Naive B cell (primary cell): ENCODE measurements around the gene E4F1. TPM values are rescaled to one million over a fixed set of nuclear protein-coding genes. Genes with fewer than 3 reads are reported as not detected.
"Not testable (repeated sequence)": the region's sequence is repeated elsewhere in the genome, so short reads cannot be mapped to it uniquely, and the experiment has no call there.

ENCODE experiments used
- ATAC-seq, 2 donors: fragments of 150-1000 bp; cut with Tn5 transposase; 2 replicates each; pipeline ENCODE4 v1.10.0; 2021; ENCODE audit warnings: low read depth in 2 of 2, mild to moderate bottlenecking in 2 of 2, moderate library complexity in 2 of 2
- DNase-seq: peaks from one replicate; pipeline ENCODE4 v3.0.0; 2022
- H3K27ac Mint-ChIP-seq, 6 donors: one replicate each; pipeline ENCODE4 v1.8.0; 2020 to 2022; ENCODE audit warnings: mild to moderate bottlenecking in 6 of 6, mixed read lengths in 6 of 6, moderate library complexity in 5 of 6, inconsistent platforms in 2 of 6
- H3K27me3 Mint-ChIP-seq, 3 donors: one replicate each; pipeline ENCODE4 v1.8.0; 2021 to 2022; ENCODE audit warnings: mixed read lengths in 3 of 3, mild to moderate bottlenecking in 1 of 3
- H3K36me3 Mint-ChIP-seq, 2 donors: one replicate each; pipeline ENCODE4 v1.8.0; 2020 to 2022; ENCODE audit warnings: mixed read lengths in 2 of 2, inconsistent platforms in 1 of 2, mild to moderate bottlenecking in 1 of 2
- H3K4me1 Mint-ChIP-seq, 3 donors: one replicate each; pipeline ENCODE4 v1.8.0; 2020 to 2022; ENCODE audit warnings: mixed read lengths in 3 of 3, inconsistent platforms in 1 of 3, mild to moderate bottlenecking in 1 of 3, moderate library complexity in 1 of 3
- H3K4me3 Mint-ChIP-seq, 8 donors: one replicate each; pipeline ENCODE4 v1.8.0; 2020 to 2022; ENCODE audit warnings: mild to moderate bottlenecking in 8 of 8, mixed read lengths in 8 of 8, moderate library complexity in 8 of 8, inconsistent platforms in 2 of 8
- H3K9me3 Mint-ChIP-seq, 7 donors: one replicate each; pipeline ENCODE4 v1.8.0; 2020 to 2022; ENCODE audit warnings: mixed read lengths in 7 of 7, mild to moderate bottlenecking in 5 of 7, inconsistent platforms in 2 of 7, moderate library complexity in 1 of 7
- polyA plus RNA-seq, 6 donors: library from polyadenylated mRNA; unstranded; fragments of 300-500 nt; fragmentation: Illumina TruSeq; gene quantifications; one replicate each; pipeline ENCODE4 v1.2.3, GENCODE V29; 2021; ENCODE audit warnings: low read depth in 6 of 6

E4F1 gene
- polyA plus RNA-seq, 6 donors from 2014 or later: 6.4 to 16.1 (median 8.9) TPM

- Mint-ChIP-seq H3K4me1 (peaks cover 5 to 22% (median 6%) of the 10 kb centered on the region in 3 donors), H3K27me3 (no peaks in the 10 kb centered on the region), H3K4me3 (peak overlapping the region in 1 of 8 donors; percentile 42), H3K9me3 (no peaks in the 10 kb centered on the region), H3K27ac (peak overlapping the region in 3 of 6 donors; percentile 26 to 79 (median 43)), H3K36me3 (peaks cover 10 to 19% of the 10 kb centered on the region in 2 donors)
- ATAC-seq (no peak), DNase-seq (no peak)
These were observed 33.2 kb downstream of the E4F1 start for GRCh38 chr16:2256531-2257140.

DNA sequence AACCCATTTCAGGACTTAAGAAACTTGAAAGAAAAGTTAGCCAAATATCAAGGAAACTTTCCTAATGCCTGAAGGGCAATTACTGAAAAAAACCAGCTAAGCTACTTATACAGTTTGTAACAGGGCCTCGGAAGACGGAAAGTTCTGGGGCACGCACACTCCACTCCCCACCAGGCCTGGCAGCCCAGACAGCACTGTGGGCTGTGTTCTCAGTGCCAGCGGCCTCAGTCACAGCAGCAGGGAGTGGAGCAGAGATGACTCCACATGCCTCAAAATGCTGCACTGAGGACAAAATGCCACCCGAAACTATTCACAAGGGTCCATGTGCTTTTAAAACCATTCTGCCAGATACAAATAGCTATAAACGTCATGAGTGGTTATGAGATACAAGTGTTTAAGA is 34.3 kb downstream of the E4F1 start:
- Mint-ChIP-seq H3K4me3 (no peak overlapping the region), H3K4me1 (peaks cover 5 to 15% (median 6%) of the 10 kb centered on the region in 3 donors), H3K27ac (peak overlapping the region in 1 of 6 donors; percentile 59), H3K9me3 (no peaks in the 10 kb centered on the region), H3K27me3 (no peaks in the 10 kb centered on the region), H3K36me3 (peaks cover 10 to 24% of the 10 kb centered on the region in 2 donors)
- ATAC-seq (no peak), DNase-seq (no peak)

DNA sequence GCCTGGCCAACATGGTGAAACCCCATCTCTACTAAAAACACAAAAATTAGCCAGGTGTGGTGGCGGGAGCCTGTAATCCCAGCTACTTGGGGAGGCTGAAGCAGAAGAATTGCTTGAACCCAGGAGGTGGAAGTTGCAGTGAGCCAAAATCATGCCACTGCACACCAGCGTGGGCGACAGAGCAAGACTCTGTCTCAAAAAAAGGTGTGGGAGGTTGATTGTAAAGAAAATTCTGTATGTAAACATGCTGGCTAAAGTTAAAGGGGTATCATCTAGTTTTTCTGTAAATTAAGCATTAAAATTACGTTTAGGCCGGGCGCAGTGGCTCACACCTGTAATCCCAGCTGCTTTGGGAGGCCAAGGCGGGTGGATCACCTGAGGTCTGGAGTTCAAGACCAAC is 35.1 kb downstream of the E4F1 start:
- H3K4me1 Mint-ChIP-seq: peaks cover 5 to 11% (median 6%) of the 10 kb centered on the region in 3 donors

GRCh38 chr16:2260250-2260649 is 36.9 kb downstream of the E4F1 start:
- Mint-ChIP-seq H3K27ac (no peak overlapping the region), H3K36me3 (peaks cover 10 to 17% of the 10 kb centered on the region in 2 donors), H3K9me3 (no peaks in the 10 kb centered on the region), H3K4me1 (peaks cover 8 to 25% (median 15%) of the 10 kb centered on the region in 3 donors), H3K4me3 (no peak overlapping the region), H3K27me3 (no peaks in the 10 kb centered on the region)
- ATAC-seq: no peak
- DNase-seq: no peak

More for the DNA sequence above, 35.1 kb downstream of the E4F1 start:
- H3K27ac Mint-ChIP-seq, ATAC-seq, H3K4me3 Mint-ChIP-seq, H3K9me3 Mint-ChIP-seq, DNase-seq, H3K27me3 Mint-ChIP-seq: not testable (repeated sequence)
- H3K36me3 Mint-ChIP-seq: peaks cover 10 to 17% of the 10 kb centered on the region in 2 donors

DNA sequence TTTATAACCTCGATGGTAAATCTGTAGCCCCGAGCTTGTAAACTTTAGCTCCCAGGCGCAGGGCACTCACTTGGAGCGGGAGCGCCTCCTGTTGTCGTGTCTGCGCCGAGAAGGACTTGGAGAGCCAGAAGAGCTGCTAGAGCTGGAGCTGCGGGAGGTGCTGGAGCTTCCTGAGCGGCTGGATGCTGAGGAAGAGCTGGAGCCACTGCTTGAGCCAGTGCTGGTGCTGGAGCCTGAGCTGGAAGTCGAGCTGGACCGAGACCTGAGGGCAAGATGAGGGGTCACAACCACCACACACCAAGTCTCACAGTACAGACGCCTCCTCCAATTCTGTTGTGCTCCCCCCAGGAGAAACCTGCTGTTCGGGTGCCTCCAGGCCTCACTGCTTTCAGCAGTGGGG is 39.6 kb downstream of the E4F1 start:
- H3K27ac Mint-ChIP-seq: peak overlapping the region in 1 of 6 donors; percentile 39
- not testable (repeated sequence) for H3K9me3 Mint-ChIP-seq, ATAC-seq, H3K27me3 Mint-ChIP-seq, DNase-seq
- peaks cover 0 to 11% of the 10 kb centered on the region in 2 donors for H3K36me3 Mint-ChIP-seq
- peaks cover 16 to 41% (median 29%) of the 10 kb centered on the region in 3 donors for H3K4me1 Mint-ChIP-seq
- peak overlapping the region in 2 of 8 donors; percentile 5 to 62 for H3K4me3 Mint-ChIP-seq

- peaks cover 24 to 49% (median 43%) of the 10 kb centered on the region in 3 donors for H3K4me1 Mint-ChIP-seq
- peak overlapping the region; percentile 78 to 99 (median 92) for H3K27ac Mint-ChIP-seq
- not testable (repeated sequence) for H3K27me3 Mint-ChIP-seq, ATAC-seq, H3K36me3 Mint-ChIP-seq, DNase-seq, H3K9me3 Mint-ChIP-seq
- H3K4me3 Mint-ChIP-seq: peak overlapping the region; percentile 93 to 98 (median 96)
These were observed 43.5 kb downstream of the E4F1 start for GRCh38 chr16:2266887-2267286.

GRCh38 chr16:2267505-2267912 is 44.1 kb downstream of the E4F1 start:
- not testable (repeated sequence) for DNase-seq

GRCh38 chr16:2267913-2268666 is 44.7 kb downstream of the E4F1 start, which contains the start of gene RNPS1:
TSS of gene RNPS1 (minus strand) at chr16:2268126. CDS start at chr16:2264643, 3,483 bp downstream.
- Mint-ChIP-seq H3K9me3 (no peaks in the 10 kb centered on the region), H3K4me1 (peaks cover 24 to 51% (median 43%) of the 10 kb centered on the region in 3 donors), H3K36me3 (no peaks in the 10 kb centered on the region), H3K4me3 (peak within 1 kb of the TSS; percentile 93 to 98 (median 96)), H3K27me3 (no peaks in the 10 kb centered on the region), H3K27ac (peak within 1 kb of the TSS; percentile 98 to 100 (median 98))
- ATAC-seq (peak; percentile 86 to 87), DNase-seq (peak; percentile 98)

More at GRCh38 chr16:2267505-2267912, 44.1 kb downstream of the E4F1 start:
- peak overlapping the region; percentile 93 to 98 (median 96) for H3K4me3 Mint-ChIP-seq
- H3K9me3 Mint-ChIP-seq, H3K36me3 Mint-ChIP-seq, H3K27me3 Mint-ChIP-seq: not testable (repeated sequence)
- H3K27ac Mint-ChIP-seq: peak overlapping the region; percentile 98 to 100 (median 98)
- peaks cover 24 to 49% (median 43%) of the 10 kb centered on the region in 3 donors for H3K4me1 Mint-ChIP-seq
- peak; percentile 59 to 62 for ATAC-seq

DNA sequence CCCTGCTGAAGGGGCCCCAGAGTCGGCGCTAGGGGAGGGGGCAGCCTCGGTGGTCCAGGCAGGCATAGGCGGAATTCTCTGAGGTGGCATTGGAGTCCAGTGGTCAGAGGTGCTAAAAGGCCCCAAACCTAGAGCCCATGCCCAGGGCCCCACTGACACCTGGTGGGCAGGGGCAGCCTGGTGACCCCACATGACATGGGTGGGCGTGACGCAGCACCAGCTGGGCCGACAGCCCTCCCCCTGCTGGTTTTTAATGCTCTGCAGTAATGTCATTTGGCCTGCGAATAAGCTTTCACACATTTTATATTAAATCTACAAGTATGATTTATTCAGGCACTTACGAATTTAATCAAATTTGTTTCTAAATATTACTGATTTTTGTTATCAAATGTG is 46.7 kb downstream of the E4F1 start:
- H3K27ac Mint-ChIP-seq: peak overlapping the region in 1 of 6 donors; percentile 19
- no peaks in the 10 kb centered on the region for H3K27me3 Mint-ChIP-seq
- no peak for ATAC-seq
- H3K4me3 Mint-ChIP-seq: peak overlapping the region in 6 of 8 donors; percentile 29 to 98 (median 95)
- no peaks in the 10 kb centered on the region for H3K36me3 Mint-ChIP-seq
- no peaks in the 10 kb centered on the region for H3K9me3 Mint-ChIP-seq
- H3K4me1 Mint-ChIP-seq: peaks cover 22 to 35% (median 34%) of the 10 kb centered on the region in 3 donors
- no peak for DNase-seq

GRCh38 chr16:2270588-2271470 is 47.4 kb downstream of the E4F1 start:
- no peak for ATAC-seq

GRCh38 chr16:2271848-2272461 is 48.6 kb downstream of the E4F1 start:
- no peaks in the 10 kb centered on the region for H3K27me3 Mint-ChIP-seq
- H3K27ac Mint-ChIP-seq: no peak overlapping the region
- DNase-seq (no peak), ATAC-seq (no peak)
- H3K4me3 Mint-ChIP-seq: no peak overlapping the region
- no peaks in the 10 kb centered on the region for H3K36me3 Mint-ChIP-seq
- peaks cover 12 to 19% (median 15%) of the 10 kb centered on the region in 3 donors for H3K4me1 Mint-ChIP-seq
- no peaks in the 10 kb centered on the region for H3K9me3 Mint-ChIP-seq

More at GRCh38 chr16:2270588-2271470, 47.4 kb downstream of the E4F1 start:
- H3K27ac Mint-ChIP-seq: peak overlapping the region in 2 of 6 donors; percentile 23 to 29
- DNase-seq: no peak
- H3K9me3 Mint-ChIP-seq: no peaks in the 10 kb centered on the region
- no peaks in the 10 kb centered on the region for H3K27me3 Mint-ChIP-seq
- H3K4me1 Mint-ChIP-seq: peaks cover 17 to 29% (median 26%) of the 10 kb centered on the region in 3 donors
- no peaks in the 10 kb centered on the region for H3K36me3 Mint-ChIP-seq
- peak overlapping the region in 2 of 8 donors; percentile 41 to 56 for H3K4me3 Mint-ChIP-seq

GRCh38 chr16:2273484-2273883 is 50.1 kb downstream of the E4F1 start:
- no peak overlapping the region for H3K27ac Mint-ChIP-seq
- ATAC-seq (no peak), DNase-seq (no peak)

More at GRCh38 chr16:2273484-2273883, 50.1 kb downstream of the E4F1 start:
- no peaks in the 10 kb centered on the region for H3K36me3 Mint-ChIP-seq
- H3K9me3 Mint-ChIP-seq: no peaks in the 10 kb centered on the region
- H3K27me3 Mint-ChIP-seq: no peaks in the 10 kb centered on the region
- H3K4me3 Mint-ChIP-seq: no peak overlapping the region
- peaks cover 7 to 11% (median 11%) of the 10 kb centered on the region in 3 donors for H3K4me1 Mint-ChIP-seq
